GM12878 (cell line): ENCODE data around the gene ASS1. TPM values are rescaled to one million over a fixed set of nuclear protein-coding genes. Genes with fewer than 3 reads are reported as not detected.
A peak's percentile ranks its signal among the peaks of the same experiment; 100 is the strongest.

ENCODE experiments used
- ATAC-seq: fragments of 200-7000 bp; cut with Tn5 transposase; 3 replicates; pipeline ENCODE4 v1.9.1; 2020; ENCODE audit warnings: mild to moderate bottlenecking, moderate library complexity
- BruUV-seq: library from RNA; stranded (reverse); fragments of 400-500 nt; replicated peaks from 2 replicates; lab custom pipeline; 2021; lab: Mats Ljungman, UMichigan
- CTCF ChIA-PET: fragments of 300-600 bp; sonication (Branson Sonifier 250); formaldehyde crosslinking; extraction: SDS; loops from one replicate; lab custom pipeline; 2021; ENCODE audit warnings: inconsistent platforms; lab: Yijun Ruan, JAX
- POLR2A ChIA-PET: fragments of 350-600 bp; formaldehyde crosslinking; extraction: SDS; loops from one replicate; lab custom pipeline; 2021; ENCODE audit warnings: inconsistent platforms; lab: Charles Lee
- RAD21 ChIA-PET: fragments of 300-600 bp; sonication (Branson Sonifier 250); formaldehyde crosslinking; loops from one replicate; lab custom pipeline; 2023; ENCODE audit warnings: antibody characterized with exemption; ENCODE audit not compliant: unreplicated experiment; lab: Charles Lee
- SMC1A ChIA-PET: fragments of 300-600 bp; sonication (Branson Sonifier 250); formaldehyde crosslinking; loops from one replicate; lab custom pipeline; 2023; ENCODE audit not compliant: unreplicated experiment, uncharacterized antibody; lab: Charles Lee
- DNase-seq: peaks from one replicate; pipeline ENCODE4 v3.0.0-alpha.2; 2011; ENCODE audit warnings: low read depth, low spot score
- FAIRE-seq: peaks from 3 replicates; lab custom pipeline; 2011; peaks lifted over from hg19 to GRCh38; lab: Jason Lieb, UNC
- H2AFZ ChIP-seq: 2 replicates; pipeline ENCODE4 v1.6.0; 2011; ENCODE audit warnings: low read depth, low read length, control low read depth; ENCODE audit not compliant: control insufficient read depth
- H3K27ac ChIP-seq: 2 replicates; pipeline ENCODE4 v1.5.1; 2011; ENCODE audit warnings: control low read depth; ENCODE audit not compliant: control insufficient read depth, insufficient read depth
- H3K27me3 ChIP-seq, 2 experiments: replicated peaks in 1 of 2; 2 replicates each; pipeline versions ENCODE4 v1.6.0 to v1.6.1; 2011; ENCODE audit warnings: low read length in 1 of 2; ENCODE audit not compliant: control insufficient read depth in 2 of 2, insufficient read depth in 2 of 2
- H3K36me3 ChIP-seq, 2 experiments: 2 replicates each; pipeline ENCODE4 v1.5.1; 2011; ENCODE audit warnings: low read length in 1 of 2; ENCODE audit not compliant: control insufficient read depth in 2 of 2, insufficient read depth in 2 of 2
- H3K4me1 ChIP-seq: 2 replicates; pipeline ENCODE4 v1.6.1; 2011; ENCODE audit warnings: mild to moderate bottlenecking, low read length, moderate library complexity, mixed read lengths; ENCODE audit not compliant: control insufficient read depth, insufficient read depth
- H3K4me2 ChIP-seq: 2 replicates; pipeline ENCODE4 v1.6.0; 2011; ENCODE audit warnings: control low read depth; ENCODE audit not compliant: control insufficient read depth, insufficient read depth
- H3K4me3 ChIP-seq: fragments of 200-600 bp; sonication (generic); 2 replicates; pipeline ENCODE4 v1.5.1; 2016
- H3K79me2 ChIP-seq: 2 replicates; pipeline ENCODE4 v1.6.0; 2011; ENCODE audit warnings: low read length; ENCODE audit not compliant: control insufficient read depth, insufficient read depth
- H3K9ac ChIP-seq: 2 replicates; pipeline ENCODE4 v1.8.0; 2011; ENCODE audit warnings: low read length, control low read depth, mixed read lengths; ENCODE audit not compliant: control insufficient read depth, insufficient read depth
- H3K9me3 ChIP-seq: replicated peaks from 3 replicates; pipeline ENCODE4 v1.5.1; 2011; ENCODE audit warnings: mild to moderate bottlenecking, low read length; ENCODE audit not compliant: control insufficient read depth, insufficient read depth
- H4K20me1 ChIP-seq: 2 replicates; pipeline ENCODE4 v1.6.0; 2011; ENCODE audit not compliant: control insufficient read depth, insufficient read depth
- CTCF ChIP-seq, 3 experiments: IDR thresholded peaks in 2 of 3; conservative IDR thresholded peaks in 1 of 3; 2 replicates each; pipeline ENCODE4 v1.5.1; 2011; ENCODE audit warnings: low read depth in 3 of 3, low read length in 3 of 3, mild to moderate bottlenecking in 3 of 3, control low read depth in 2 of 3, moderate library complexity in 2 of 3, inconsistent platforms in 1 of 3, mixed read lengths in 1 of 3; ENCODE audit not compliant: control insufficient read depth in 2 of 3, insufficient read depth in 1 of 3; ENCODE audit errors: extremely low read depth in 1 of 3
- SP1 ChIP-seq: IDR thresholded peaks from one replicate; pipeline ENCODE4 v1.6.1; 2011; ENCODE audit warnings: low read depth, low read length
- ZBTB4 ChIP-seq: fragments of 450-650 bp; formaldehyde crosslinking; IDR thresholded peaks from 2 replicates; pipeline ENCODE4 v1.4.0; 2022; ENCODE audit warnings: mild to moderate bottlenecking, moderate library complexity
- ZBTB40 ChIP-seq: fragments of 450-650 bp; IDR thresholded peaks from 2 replicates; pipeline ENCODE4 v1.6.1; 2016; ENCODE audit warnings: mild to moderate bottlenecking, moderate library complexity, borderline replicate concordance
- WGBS: methylation state at CpG from one replicate; pipeline ENCODE4 v1.1.6; 2016; ENCODE audit warnings: low lambda C conversion rate; ENCODE audit not compliant: insufficient replicate concordance, insufficient coverage; ENCODE audit errors: missing lambda C conversion rate; 5-methylcytosine and 5-hydroxymethylcytosine counted together
- in situ Hi-C: fragments of 300-500 bp; cut with MboI; formaldehyde crosslinking; loops from 9 replicates; pipeline ENCODE4 v1.14.3; 2018; ENCODE audit warnings: mixed read lengths
- intact Hi-C: fragments of 100-400 bp; cut with micrococcal nuclease; formaldehyde crosslinking; loops from one replicate; pipeline ENCODE4 v1.14.2; 2022; ENCODE audit not compliant: unreplicated experiment
- polyA plus RNA-seq, 11 experiments: library from polyadenylated mRNA; depleted of rRNA in 4 of 11; unstranded in 6 of 11; stranded (reverse) in 5 of 11; fragments of >200 nt; fragmentation: Nextera tagmentation in 4 of 11; fragmentation: Illumina TruSeq in 1 of 11; extraction: Ambion mirVana in 4 of 11; extraction: Trizol in 1 of 11; gene quantifications; 1 replicate in 1 of 11; 2 replicates in 10 of 11; pipeline versions ENCODE4 v1.2.1 to v1.2.3, GENCODE V29; 2011 to 2016; ENCODE audit warnings: inconsistent platforms in 2 of 11, missing spikeins in 2 of 11, low read depth in 1 of 11
- total RNA-seq, 4 experiments: library from RNA; depleted of rRNA in 3 of 4; stranded (reverse); fragments of >200 nt in 3 of 4; fragmentation: Illumina TruSeq in 1 of 4; extraction: Trizol in 1 of 4; gene quantifications; 2 replicates each; pipeline versions ENCODE4 v1.2.1 to v1.2.3, GENCODE V29; 2013 to 2021

The ASS1 gene
- total and polyA plus RNA-seq, 10 of the 15 experiments (the other 5 are each of a cell fraction or from before 2014, with no cell fraction given): 0.10 to 6.1 (median 0.28) TPM; not detected in 3

GRCh38 chr9:130417602-130418001 is 27.2 kb upstream of the ASS1 start (continued):
- TF ChIP-seq CTCF (IDR thresholded peaks at IDR 0.05 in 2 of 3, conservative IDR thresholded peaks at IDR 0.05 in 1 of 3; ENCODE audit: control insufficient read depth in 2 of 3, extremely low read depth in 1 of 3, insufficient read depth in 1 of 3, low read depth in 3 of 3, low read length in 3 of 3): peak in 1 of 3 experiments; percentile 43; a peak in 2 of 6 replicates
- no peak for TF ChIP-seq SP1

- SMC1A ChIA-PET: no interaction called here
- in situ Hi-C loops (no loop called here), intact Hi-C loops (no loop called here)
- no peak overlapping the region for H3K27ac ChIP-seq
- WGBS: 60% methylated on average over 18 of the region's 18 CpGs
- no peak for DNase-seq
- no peaks in the 10 kb centered on the region for H4K20me1 ChIP-seq
- no peaks in the 10 kb centered on the region for H3K9me3 ChIP-seq
- no TSS peak for BruUV-seq
- no peak overlapping the region for H2AFZ ChIP-seq
- POLR2A ChIA-PET: no interaction called here
- no peak overlapping the region for H3K9ac ChIP-seq
- H3K4me3 ChIP-seq: no peak overlapping the region
- TF ChIP-seq ZBTB40 (no peak), ZBTB4 (CRISPR knock-in tag) (no peak)
- CTCF ChIA-PET: no interaction called here
- H3K79me2 ChIP-seq: no peaks in the 10 kb centered on the region
- H3K36me3 ChIP-seq: no peaks in the 10 kb centered on the region
- no peak for ATAC-seq
- FAIRE-seq: no peak
- RAD21 ChIA-PET: no interaction called here
- no peak overlapping the region for H3K4me2 ChIP-seq
- H3K27me3 ChIP-seq: no peaks in the 10 kb centered on the region; a peak in 1 of 4 replicates
- no peaks in the 10 kb centered on the region; the same call in 1 of the 2 replicates for H3K4me1 ChIP-seq
Observed at GRCh38 chr9:130418776-130419175, 26.0 kb upstream of the ASS1 start.
